ENCODE data around the gene RYR1.
"Not testable (repeated sequence)": the region's sequence is repeated elsewhere in the genome, so short reads cannot be mapped to it uniquely, and the experiment has no call there.

DNA sequence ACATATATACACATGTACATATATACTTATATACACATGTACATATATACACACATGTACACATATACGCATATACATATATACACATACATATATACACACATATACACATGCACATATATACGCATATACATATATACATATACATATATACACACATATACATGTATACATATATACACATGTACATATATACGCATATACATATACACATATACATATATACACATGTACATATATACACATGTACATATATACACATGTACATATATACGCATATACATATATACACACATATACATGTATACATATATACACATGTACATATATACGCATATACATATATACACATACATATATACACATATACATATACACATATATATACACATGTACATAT is 169.4 kb downstream of the RYR1 start:
- TF ChIP-seq, protein P1, sequence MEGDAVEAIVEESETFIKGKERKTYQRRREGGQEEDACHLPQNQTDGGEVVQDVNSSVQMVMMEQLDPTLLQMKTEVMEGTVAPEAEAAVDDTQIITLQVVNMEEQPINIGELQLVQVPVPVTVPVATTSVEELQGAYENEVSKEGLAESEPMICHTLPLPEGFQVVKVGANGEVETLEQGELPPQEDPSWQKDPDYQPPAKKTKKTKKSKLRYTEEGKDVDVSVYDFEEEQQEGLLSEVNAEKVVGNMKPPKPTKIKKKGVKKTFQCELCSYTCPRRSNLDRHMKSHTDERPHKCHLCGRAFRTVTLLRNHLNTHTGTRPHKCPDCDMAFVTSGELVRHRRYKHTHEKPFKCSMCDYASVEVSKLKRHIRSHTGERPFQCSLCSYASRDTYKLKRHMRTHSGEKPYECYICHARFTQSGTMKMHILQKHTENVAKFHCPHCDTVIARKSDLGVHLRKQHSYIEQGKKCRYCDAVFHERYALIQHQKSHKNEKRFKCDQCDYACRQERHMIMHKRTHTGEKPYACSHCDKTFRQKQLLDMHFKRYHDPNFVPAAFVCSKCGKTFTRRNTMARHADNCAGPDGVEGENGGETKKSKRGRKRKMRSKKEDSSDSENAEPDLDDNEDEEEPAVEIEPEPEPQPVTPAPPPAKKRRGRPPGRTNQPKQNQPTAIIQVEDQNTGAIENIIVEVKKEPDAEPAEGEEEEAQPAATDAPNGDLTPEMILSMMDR (IDR thresholded peaks at IDR 0.05): not testable (repeated sequence)
- TF ChIP-seq SIN3A (IDR thresholded peaks at IDR 0.05; ENCODE audit: borderline replicate concordance, insufficient read depth, low read depth, low read length); POLR2AphosphoS5 (IDR thresholded peaks at IDR 0.05; ENCODE audit: low read depth, low read length); TCF7L2 (IDR thresholded peaks at IDR 0.05; ENCODE audit: low read depth, low read length): not testable (repeated sequence)
- TF ChIP-seq, protein P2, sequence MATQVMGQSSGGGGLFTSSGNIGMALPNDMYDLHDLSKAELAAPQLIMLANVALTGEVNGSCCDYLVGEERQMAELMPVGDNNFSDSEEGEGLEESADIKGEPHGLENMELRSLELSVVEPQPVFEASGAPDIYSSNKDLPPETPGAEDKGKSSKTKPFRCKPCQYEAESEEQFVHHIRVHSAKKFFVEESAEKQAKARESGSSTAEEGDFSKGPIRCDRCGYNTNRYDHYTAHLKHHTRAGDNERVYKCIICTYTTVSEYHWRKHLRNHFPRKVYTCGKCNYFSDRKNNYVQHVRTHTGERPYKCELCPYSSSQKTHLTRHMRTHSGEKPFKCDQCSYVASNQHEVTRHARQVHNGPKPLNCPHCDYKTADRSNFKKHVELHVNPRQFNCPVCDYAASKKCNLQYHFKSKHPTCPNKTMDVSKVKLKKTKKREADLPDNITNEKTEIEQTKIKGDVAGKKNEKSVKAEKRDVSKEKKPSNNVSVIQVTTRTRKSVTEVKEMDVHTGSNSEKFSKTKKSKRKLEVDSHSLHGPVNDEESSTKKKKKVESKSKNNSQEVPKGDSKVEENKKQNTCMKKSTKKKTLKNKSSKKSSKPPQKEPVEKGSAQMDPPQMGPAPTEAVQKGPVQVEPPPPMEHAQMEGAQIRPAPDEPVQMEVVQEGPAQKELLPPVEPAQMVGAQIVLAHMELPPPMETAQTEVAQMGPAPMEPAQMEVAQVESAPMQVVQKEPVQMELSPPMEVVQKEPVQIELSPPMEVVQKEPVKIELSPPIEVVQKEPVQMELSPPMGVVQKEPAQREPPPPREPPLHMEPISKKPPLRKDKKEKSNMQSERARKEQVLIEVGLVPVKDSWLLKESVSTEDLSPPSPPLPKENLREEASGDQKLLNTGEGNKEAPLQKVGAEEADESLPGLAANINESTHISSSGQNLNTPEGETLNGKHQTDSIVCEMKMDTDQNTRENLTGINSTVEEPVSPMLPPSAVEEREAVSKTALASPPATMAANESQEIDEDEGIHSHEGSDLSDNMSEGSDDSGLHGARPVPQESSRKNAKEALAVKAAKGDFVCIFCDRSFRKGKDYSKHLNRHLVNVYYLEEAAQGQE (IDR thresholded peaks at IDR 0.05; ENCODE audit: insufficient read depth in 1 of 2, low read depth in 2 of 2, low read length in 1 of 2): not testable (repeated sequence)
